GM12878 (cell line): ENCODE data around the gene TOM1L1. TPM values are rescaled to one million over a fixed set of nuclear protein-coding genes. Genes with fewer than 3 reads are reported as not detected.
A peak's percentile ranks its signal among the peaks of the same experiment; 100 is the strongest.
"Not testable (repeated sequence)": the region's sequence is repeated elsewhere in the genome, so short reads cannot be mapped to it uniquely, and the experiment has no call there.

Experiments used
- ATAC-seq: fragments of 200-7000 bp; cut with Tn5 transposase; 3 replicates; pipeline ENCODE4 v1.9.1; 2020; ENCODE audit warnings: mild to moderate bottlenecking, moderate library complexity
- BruUV-seq: library from RNA; stranded (reverse); fragments of 400-500 nt; replicated peaks from 2 replicates; lab custom pipeline; 2021; lab: Mats Ljungman, UMichigan
- CTCF ChIA-PET: fragments of 300-600 bp; sonication (Branson Sonifier 250); formaldehyde crosslinking; extraction: SDS; loops from one replicate; lab custom pipeline; 2021; ENCODE audit warnings: inconsistent platforms; lab: Yijun Ruan, JAX
- POLR2A ChIA-PET: fragments of 350-600 bp; formaldehyde crosslinking; extraction: SDS; loops from one replicate; lab custom pipeline; 2021; ENCODE audit warnings: inconsistent platforms; lab: Charles Lee
- RAD21 ChIA-PET: fragments of 300-600 bp; sonication (Branson Sonifier 250); formaldehyde crosslinking; loops from one replicate; lab custom pipeline; 2023; ENCODE audit warnings: antibody characterized with exemption; ENCODE audit not compliant: unreplicated experiment; lab: Charles Lee
- SMC1A ChIA-PET: fragments of 300-600 bp; sonication (Branson Sonifier 250); formaldehyde crosslinking; loops from one replicate; lab custom pipeline; 2023; ENCODE audit not compliant: unreplicated experiment, uncharacterized antibody; lab: Charles Lee
- DNase-seq: peaks from one replicate; pipeline ENCODE4 v3.0.0-alpha.2; 2011; ENCODE audit warnings: low read depth, low spot score
- FAIRE-seq: peaks from 3 replicates; lab custom pipeline; 2011; peaks lifted over from hg19 to GRCh38; lab: Jason Lieb, UNC
- H2AFZ ChIP-seq: 2 replicates; pipeline ENCODE4 v1.6.0; 2011; ENCODE audit warnings: low read depth, low read length, control low read depth; ENCODE audit not compliant: control insufficient read depth
- H3K27ac ChIP-seq: 2 replicates; pipeline ENCODE4 v1.5.1; 2011; ENCODE audit warnings: control low read depth; ENCODE audit not compliant: control insufficient read depth, insufficient read depth
- H3K27me3 ChIP-seq, 2 experiments: replicated peaks in 1 of 2; 2 replicates each; pipeline versions ENCODE4 v1.6.0 to v1.6.1; 2011; ENCODE audit warnings: low read length in 1 of 2; ENCODE audit not compliant: control insufficient read depth in 2 of 2, insufficient read depth in 2 of 2
- H3K36me3 ChIP-seq, 2 experiments: 2 replicates each; pipeline ENCODE4 v1.5.1; 2011; ENCODE audit warnings: low read length in 1 of 2; ENCODE audit not compliant: control insufficient read depth in 2 of 2, insufficient read depth in 2 of 2
- H3K4me1 ChIP-seq: 2 replicates; pipeline ENCODE4 v1.6.1; 2011; ENCODE audit warnings: mild to moderate bottlenecking, low read length, moderate library complexity, mixed read lengths; ENCODE audit not compliant: control insufficient read depth, insufficient read depth
- H3K4me2 ChIP-seq: 2 replicates; pipeline ENCODE4 v1.6.0; 2011; ENCODE audit warnings: control low read depth; ENCODE audit not compliant: control insufficient read depth, insufficient read depth
- H3K4me3 ChIP-seq: fragments of 200-600 bp; sonication (generic); 2 replicates; pipeline ENCODE4 v1.5.1; 2016
- H3K79me2 ChIP-seq: 2 replicates; pipeline ENCODE4 v1.6.0; 2011; ENCODE audit warnings: low read length; ENCODE audit not compliant: control insufficient read depth, insufficient read depth
- H3K9ac ChIP-seq: 2 replicates; pipeline ENCODE4 v1.8.0; 2011; ENCODE audit warnings: low read length, control low read depth, mixed read lengths; ENCODE audit not compliant: control insufficient read depth, insufficient read depth
- H3K9me3 ChIP-seq: replicated peaks from 3 replicates; pipeline ENCODE4 v1.5.1; 2011; ENCODE audit warnings: mild to moderate bottlenecking, low read length; ENCODE audit not compliant: control insufficient read depth, insufficient read depth
- H4K20me1 ChIP-seq: 2 replicates; pipeline ENCODE4 v1.6.0; 2011; ENCODE audit not compliant: control insufficient read depth, insufficient read depth
- BRCA1 ChIP-seq: IDR thresholded peaks from 2 replicates; pipeline ENCODE4 v1.6.1; 2011; ENCODE audit warnings: low read depth, low read length, improper control_type of control experiment
- EGR1 ChIP-seq, 2 experiments: IDR thresholded peaks; 1 replicate in 1 of 2; 2 replicates in 1 of 2; pipeline ENCODE4 v1.6.1; 2011 to 2012; ENCODE audit warnings: low read depth in 2 of 2, low read length in 2 of 2, borderline replicate concordance in 1 of 2, mild to moderate bottlenecking in 1 of 2, moderate library complexity in 1 of 2
- MXI1 ChIP-seq: fragments of 150-350 bp; IDR thresholded peaks from 2 replicates; pipeline ENCODE4 v1.6.1; 2011; ENCODE audit warnings: low read depth, mild to moderate bottlenecking, inconsistent platforms, low read length, improper control_type of control experiment
- POLR2AphosphoS2 ChIP-seq: IDR thresholded peaks from 2 replicates; pipeline ENCODE4 v1.6.1; 2011; ENCODE audit warnings: low read depth, mild to moderate bottlenecking, low read length, improper control_type of control experiment, moderate library complexity
- SMAD1 ChIP-seq: fragments of 450-650 bp; IDR thresholded peaks from 2 replicates; pipeline ENCODE4 v1.6.1; 2018; ENCODE audit warnings: mild to moderate bottlenecking, low read depth; ENCODE audit not compliant: partially characterized antibody
- SMAD5 ChIP-seq: IDR thresholded peaks from 2 replicates; pipeline ENCODE4 v1.6.1; 2016; ENCODE audit warnings: antibody characterized with exemption, low read depth
- SPI1 ChIP-seq: IDR thresholded peaks from 2 replicates; pipeline ENCODE4 v1.6.1; 2011; ENCODE audit warnings: low read depth, mild to moderate bottlenecking, low read length, moderate library complexity, borderline replicate concordance; ENCODE audit not compliant: insufficient read depth
- TARDBP ChIP-seq: IDR thresholded peaks from 2 replicates; pipeline ENCODE4 v1.6.1; 2016; ENCODE audit warnings: borderline replicate concordance
- ZNF24 ChIP-seq: fragments of 450-650 bp; IDR thresholded peaks from 2 replicates; pipeline ENCODE4 v1.6.1; 2017; ENCODE audit warnings: antibody characterized with exemption, mild to moderate bottlenecking
- WGBS: methylation state at CpG from one replicate; pipeline ENCODE4 v1.1.6; 2016; ENCODE audit warnings: low lambda C conversion rate; ENCODE audit not compliant: insufficient replicate concordance, insufficient coverage; ENCODE audit errors: missing lambda C conversion rate; 5-methylcytosine and 5-hydroxymethylcytosine counted together
- in situ Hi-C: fragments of 300-500 bp; cut with MboI; formaldehyde crosslinking; loops from 9 replicates; pipeline ENCODE4 v1.14.3; 2018; ENCODE audit warnings: mixed read lengths
- intact Hi-C: fragments of 100-400 bp; cut with micrococcal nuclease; formaldehyde crosslinking; loops from one replicate; pipeline ENCODE4 v1.14.2; 2022; ENCODE audit not compliant: unreplicated experiment
- polyA plus RNA-seq, 11 experiments: library from polyadenylated mRNA; depleted of rRNA in 4 of 11; unstranded in 6 of 11; stranded (reverse) in 5 of 11; fragments of >200 nt; fragmentation: Nextera tagmentation in 4 of 11; fragmentation: Illumina TruSeq in 1 of 11; extraction: Ambion mirVana in 4 of 11; extraction: Trizol in 1 of 11; gene quantifications; 1 replicate in 1 of 11; 2 replicates in 10 of 11; pipeline versions ENCODE4 v1.2.1 to v1.2.3, GENCODE V29; 2011 to 2016; ENCODE audit warnings: inconsistent platforms in 2 of 11, missing spikeins in 2 of 11, low read depth in 1 of 11
- total RNA-seq, 4 experiments: library from RNA; depleted of rRNA in 3 of 4; stranded (reverse); fragments of >200 nt in 3 of 4; fragmentation: Illumina TruSeq in 1 of 4; extraction: Trizol in 1 of 4; gene quantifications; 2 replicates each; pipeline versions ENCODE4 v1.2.1 to v1.2.3, GENCODE V29; 2013 to 2021
- TF ChIP-seq, protein P1 (sequence below): IDR thresholded peaks from 2 replicates; pipeline ENCODE4 v1.6.1; 2012; ENCODE audit warnings: mild to moderate bottlenecking, low read depth, low read length
- TF ChIP-seq, protein P2 (sequence below): IDR thresholded peaks from 2 replicates; pipeline ENCODE4 v1.6.1; 2011; ENCODE audit warnings: low read depth, mild to moderate bottlenecking, low read length, moderate library complexity, borderline replicate concordance; ENCODE audit errors: extremely low read depth

TOM1L1 gene
- total and polyA plus RNA-seq, 10 of the 15 experiments (the other 5 are each of a cell fraction or from before 2014, with no cell fraction given): 1.9 to 8.8 (median 2.5) TPM

GRCh38 chr17:54870671-54871175 is 29.9 kb upstream of the TOM1L1 start:
- ChIA-PET RAD21 (no interaction called here), POLR2A (no interaction called here), CTCF (no interaction called here), SMC1A (no interaction called here)
- 0% methylated on average over 1 of the region's 1 CpG for WGBS
- TF ChIP-seq POLR2AphosphoS2 (no peak), SMAD5 (no peak), BRCA1 (no peak), SPI1 (no peak), TARDBP (no peak), ZNF24 (no peak), MXI1 (no peak), SMAD1 (no peak), EGR1 (IDR thresholded peaks at IDR 0.05; ENCODE audit: borderline replicate concordance in 1 of 2, low read depth in 2 of 2, low read length in 2 of 2) (no peak)
- TF ChIP-seq, protein P1, sequence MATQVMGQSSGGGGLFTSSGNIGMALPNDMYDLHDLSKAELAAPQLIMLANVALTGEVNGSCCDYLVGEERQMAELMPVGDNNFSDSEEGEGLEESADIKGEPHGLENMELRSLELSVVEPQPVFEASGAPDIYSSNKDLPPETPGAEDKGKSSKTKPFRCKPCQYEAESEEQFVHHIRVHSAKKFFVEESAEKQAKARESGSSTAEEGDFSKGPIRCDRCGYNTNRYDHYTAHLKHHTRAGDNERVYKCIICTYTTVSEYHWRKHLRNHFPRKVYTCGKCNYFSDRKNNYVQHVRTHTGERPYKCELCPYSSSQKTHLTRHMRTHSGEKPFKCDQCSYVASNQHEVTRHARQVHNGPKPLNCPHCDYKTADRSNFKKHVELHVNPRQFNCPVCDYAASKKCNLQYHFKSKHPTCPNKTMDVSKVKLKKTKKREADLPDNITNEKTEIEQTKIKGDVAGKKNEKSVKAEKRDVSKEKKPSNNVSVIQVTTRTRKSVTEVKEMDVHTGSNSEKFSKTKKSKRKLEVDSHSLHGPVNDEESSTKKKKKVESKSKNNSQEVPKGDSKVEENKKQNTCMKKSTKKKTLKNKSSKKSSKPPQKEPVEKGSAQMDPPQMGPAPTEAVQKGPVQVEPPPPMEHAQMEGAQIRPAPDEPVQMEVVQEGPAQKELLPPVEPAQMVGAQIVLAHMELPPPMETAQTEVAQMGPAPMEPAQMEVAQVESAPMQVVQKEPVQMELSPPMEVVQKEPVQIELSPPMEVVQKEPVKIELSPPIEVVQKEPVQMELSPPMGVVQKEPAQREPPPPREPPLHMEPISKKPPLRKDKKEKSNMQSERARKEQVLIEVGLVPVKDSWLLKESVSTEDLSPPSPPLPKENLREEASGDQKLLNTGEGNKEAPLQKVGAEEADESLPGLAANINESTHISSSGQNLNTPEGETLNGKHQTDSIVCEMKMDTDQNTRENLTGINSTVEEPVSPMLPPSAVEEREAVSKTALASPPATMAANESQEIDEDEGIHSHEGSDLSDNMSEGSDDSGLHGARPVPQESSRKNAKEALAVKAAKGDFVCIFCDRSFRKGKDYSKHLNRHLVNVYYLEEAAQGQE: no peak
- TF ChIP-seq, protein P2, sequence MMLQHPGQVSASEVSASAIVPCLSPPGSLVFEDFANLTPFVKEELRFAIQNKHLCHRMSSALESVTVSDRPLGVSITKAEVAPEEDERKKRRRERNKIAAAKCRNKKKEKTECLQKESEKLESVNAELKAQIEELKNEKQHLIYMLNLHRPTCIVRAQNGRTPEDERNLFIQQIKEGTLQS: no peak
- no peak for DNase-seq
- ATAC-seq: no peak
- Histone ChIP-seq H3K4me3 (no peak overlapping the region), H4K20me1 (no peaks in the 10 kb centered on the region), H3K27me3 (no peaks in the 10 kb centered on the region), H3K4me1 (no peaks in the 10 kb centered on the region), H3K9ac (no peak overlapping the region), H3K79me2 (no peaks in the 10 kb centered on the region), H2AFZ (no peak overlapping the region), H3K36me3 (no peaks in the 10 kb centered on the region), H3K9me3 (no peaks in the 10 kb centered on the region), H3K27ac (no peak overlapping the region), H3K4me2 (no peak overlapping the region)
- intact Hi-C loops (no loop called here), in situ Hi-C loops (no loop called here)
- FAIRE-seq: peak; percentile 38
- BruUV-seq: no TSS peak

DNA sequence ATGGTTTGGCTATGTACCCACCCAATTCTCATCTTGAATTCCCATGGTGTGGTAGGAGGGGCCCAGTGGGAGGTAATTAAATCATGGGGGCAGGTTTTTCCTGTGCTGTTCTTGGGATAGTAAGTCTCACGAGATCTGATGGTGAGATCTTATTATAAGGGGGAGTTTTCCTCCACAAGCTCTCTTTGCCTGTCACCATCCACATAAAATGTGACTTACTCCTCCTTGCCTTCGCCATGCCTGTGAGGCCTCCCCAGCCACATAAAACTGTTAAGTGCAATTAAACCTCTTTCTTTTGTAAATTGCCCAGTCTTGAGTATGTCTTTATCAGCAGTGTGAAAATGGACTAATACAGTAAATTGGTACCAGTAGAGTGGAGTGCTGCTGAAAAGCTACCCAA is 24.7 kb upstream of the TOM1L1 start:
- RAD21 ChIA-PET, intact Hi-C loops, H3K9ac ChIP-seq, H3K27me3 ChIP-seq, H3K9me3 ChIP-seq, H3K36me3 ChIP-seq, SMC1A ChIA-PET, FAIRE-seq, H3K27ac ChIP-seq, POLR2A ChIA-PET, H3K79me2 ChIP-seq, H3K4me3 ChIP-seq, CTCF ChIA-PET, H2AFZ ChIP-seq, BruUV-seq, H4K20me1 ChIP-seq, DNase-seq, H3K4me1 ChIP-seq, in situ Hi-C loops, ATAC-seq, H3K4me2 ChIP-seq: not testable (repeated sequence)
- 5% methylated on average over 2 of the region's 2 CpGs for WGBS
